Spleen (tissue), 7 donors: ENCODE data around the gene MYO3B.

Source experiments
- CTCF ChIP-seq, 11 experiments: fragments of 200-600 bp in 7 of 11; fragments of 450-650 bp in 4 of 11; sonication (generic) in 4 of 11; IDR thresholded peaks in 8 of 11; conservative IDR thresholded peaks in 3 of 11; 1 replicate in 7 of 11; 2 replicates in 4 of 11; pipeline versions ENCODE4 v1.4.0 to v1.8.0; 2016 to 2021; ENCODE audit warnings: antibody characterized with exemption in 11 of 11, inconsistent platforms in 4 of 11, mild to moderate bottlenecking in 1 of 11
- POLR2A ChIP-seq, 3 donors: fragments of 450-650 bp; IDR thresholded peaks; one replicate each; pipeline ENCODE4 v1.5.1; 2017; ENCODE audit warnings: antibody characterized with exemption in 3 of 3, mild to moderate bottlenecking in 1 of 3
- POLR2AphosphoS5 ChIP-seq, 3 donors: sonication (generic); formaldehyde crosslinking; IDR thresholded peaks; one replicate each; pipeline ENCODE4 v1.5.1; 2017; ENCODE audit warnings: antibody characterized with exemption in 3 of 3
- donor health status: DM: no; HTN: no; CAD: no; lungs with moderate emphysema.
- donor health status: DM: no; HTN: no; CAD: no.
- donor health status: DM: no; HTN: no; CAD: no.

- TF ChIP-seq CTCF (IDR thresholded peaks at IDR 0.05 in 8 of 11, conservative IDR thresholded peaks at IDR 0.05 in 3 of 11) (no peak), POLR2A (IDR thresholded peaks at IDR 0.05) (no peak), POLR2AphosphoS5 (IDR thresholded peaks at IDR 0.05) (no peak)
Measured at GRCh38 chr2:170475878-170476277, 297.9 kb downstream of the MYO3B start.
